Right forelimb (tissue), 1 donor: Measurements from ENCODE around the gene SLC32A1.

Experiments
- DNase-seq: peaks from one replicate; pipeline ENCODE4 v3.0.0-alpha.2; 2018

SLC32A1 gene

GRCh38 chr20:38723848-38724625 lies at the start of gene SLC32A1:
SLC32A1 (plus strand) TSS chr20:38724486; CDS start chr20:38724725, 239 bp downstream.
- no peak for DNase-seq

GRCh38 chr20:38674765-38675133 lies 49.5 kb upstream of the SLC32A1 start:
- DNase-seq, result no peak

GRCh38 chr20:38676576-38676975 lies 47.7 kb upstream of the SLC32A1 start:
- DNase-seq, result no peak

- DNase-seq, result no peak
Measured at GRCh38 chr20:38680500-38681306, 43.6 kb upstream of the SLC32A1 start.

GRCh38 chr20:38685271-38685670 lies 39.0 kb upstream of the SLC32A1 start:
- no peak for DNase-seq

- peak; percentile 69 for DNase-seq
Measured at GRCh38 chr20:38685853-38686473, 38.3 kb upstream of the SLC32A1 start.

- peak; percentile 82 for DNase-seq
Measured at GRCh38 chr20:38692436-38693411, 31.6 kb upstream of the SLC32A1 start.

- no peak for DNase-seq
Measured at GRCh38 chr20:38697306-38697705, 27.0 kb upstream of the SLC32A1 start.

GRCh38 chr20:38698541-38698940 lies 25.7 kb upstream of the SLC32A1 start:
- DNase-seq, result no peak

- DNase-seq, result no peak
Measured at GRCh38 chr20:38700141-38700540, 24.1 kb upstream of the SLC32A1 start.

GRCh38 chr20:38700926-38701325 lies 23.4 kb upstream of the SLC32A1 start:
- DNase-seq, result no peak

- DNase-seq, result no peak
Measured at GRCh38 chr20:38703526-38703925, 20.8 kb upstream of the SLC32A1 start.

GRCh38 chr20:38704136-38704535 lies 20.1 kb upstream of the SLC32A1 start:
- DNase-seq, result no peak

- DNase-seq, result no peak
Measured at GRCh38 chr20:38706509-38706908, 17.8 kb upstream of the SLC32A1 start.

GRCh38 chr20:38714308-38714707 lies 10.0 kb upstream of the SLC32A1 start:
- DNase-seq, result no peak

- DNase-seq, result no peak
Measured at GRCh38 chr20:38715646-38716045, 8.6 kb upstream of the SLC32A1 start.

- DNase-seq, result no peak
Measured at GRCh38 chr20:38722683-38723016, 1.6 kb upstream of the SLC32A1 start.

GRCh38 chr20:38723017-38723847 lies 1.1 kb upstream of the SLC32A1 start:
- DNase-seq, result no peak

GRCh38 chr20:38724626-38725147 lies 401 bp downstream of the SLC32A1 start:
- no peak for DNase-seq

- no peak for DNase-seq
Measured at GRCh38 chr20:38725148-38725901, 1.0 kb downstream of the SLC32A1 start.
